BLaER1 (cell line): ENCODE results near the gene AGL.
"Not testable (repeated sequence)": the region's sequence is repeated elsewhere in the genome, so short reads cannot be mapped to it uniquely, and the experiment has no call there.

Experiments
- H3K27ac ChIP-seq: shearing (Covaris generic); formaldehyde crosslinking; 2 replicates; pipeline ENCODE4 v1.8.1; 2022
- H3K27me3 ChIP-seq: shearing (Covaris generic); formaldehyde crosslinking; 2 replicates; pipeline ENCODE4 v1.8.1; 2022
- H3K36me3 ChIP-seq: shearing (Covaris generic); formaldehyde crosslinking; 2 replicates; pipeline ENCODE4 v1.8.1; 2022
- H3K4me1 ChIP-seq: shearing (Covaris generic); formaldehyde crosslinking; 2 replicates; pipeline ENCODE4 v1.8.1; 2022
- H3K4me2 ChIP-seq: shearing (Covaris generic); formaldehyde crosslinking; 2 replicates; pipeline ENCODE4 v1.8.1; 2022
- H3K4me3 ChIP-seq: shearing (Covaris generic); formaldehyde crosslinking; 2 replicates; pipeline ENCODE4 v1.8.1; 2022
- H3K9ac ChIP-seq: shearing (Covaris generic); formaldehyde crosslinking; 2 replicates; pipeline ENCODE4 v1.8.1; 2022
- H3K9me3 ChIP-seq: shearing (Covaris generic); formaldehyde crosslinking; 2 replicates; pipeline ENCODE4 v1.8.1; 2022
- H4K20me1 ChIP-seq: shearing (Covaris generic); formaldehyde crosslinking; 2 replicates; pipeline ENCODE4 v1.8.1; 2022
- Cebpa-rat ChIP-seq: shearing (Covaris generic); IDR thresholded peaks from 2 replicates; pipeline ENCODE4 v1.8.1; 2022

Gene AGL

GRCh38 chr1:99820546-99820945, 29.6 kb upstream of the AGL start:
- Histone ChIP-seq H3K36me3 (no peaks in the 10 kb centered on the region), H3K9me3 (peaks cover 6% of the 10 kb centered on the region; the same call in 1 of the 2 replicates), H3K4me1 (peaks cover 9% of the 10 kb centered on the region; the same call in 1 of the 2 replicates), H3K27me3 (no peaks in the 10 kb centered on the region), H3K4me2 (no peak overlapping the region), H3K9ac (no peak overlapping the region), H4K20me1 (no peaks in the 10 kb centered on the region), H3K4me3 (no peak overlapping the region), H3K27ac (no peak overlapping the region)
- no peak for TF ChIP-seq Cebpa-rat

DNA sequence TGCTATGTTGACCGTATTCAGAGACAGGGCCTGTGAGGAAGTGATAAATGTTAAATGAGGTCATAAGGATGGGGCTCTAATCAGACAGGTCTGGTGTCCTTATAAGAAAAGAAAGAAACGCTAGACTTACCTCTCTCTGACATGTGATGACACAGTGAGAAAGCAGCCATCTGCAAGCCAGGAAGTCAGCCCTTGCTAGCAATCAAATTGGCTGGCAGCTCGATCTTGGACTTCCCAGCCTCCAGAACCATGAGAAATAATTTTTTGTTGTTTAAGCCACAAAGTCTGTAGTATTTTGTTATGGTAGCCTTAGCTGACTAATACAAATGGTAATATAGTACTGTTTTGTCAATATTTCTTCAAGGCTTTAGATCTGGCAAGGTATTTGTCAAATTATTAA, 25.1 kb upstream of the AGL start:
- H4K20me1 ChIP-seq = no peaks in the 10 kb centered on the region
- TF ChIP-seq Cebpa-rat = no peak
- no peak overlapping the region for H3K4me2 ChIP-seq
- H3K27ac ChIP-seq = no peak overlapping the region
- H3K36me3 ChIP-seq = no peaks in the 10 kb centered on the region
- no peak overlapping the region for H3K4me3 ChIP-seq
- H3K9ac ChIP-seq = no peak overlapping the region
- H3K27me3 ChIP-seq = no peaks in the 10 kb centered on the region
- peaks cover 7% of the 10 kb centered on the region; the same call in 1 of the 2 replicates for H3K9me3 ChIP-seq
- H3K4me1 ChIP-seq = peaks cover 9% of the 10 kb centered on the region; the same call in 1 of the 2 replicates

DNA sequence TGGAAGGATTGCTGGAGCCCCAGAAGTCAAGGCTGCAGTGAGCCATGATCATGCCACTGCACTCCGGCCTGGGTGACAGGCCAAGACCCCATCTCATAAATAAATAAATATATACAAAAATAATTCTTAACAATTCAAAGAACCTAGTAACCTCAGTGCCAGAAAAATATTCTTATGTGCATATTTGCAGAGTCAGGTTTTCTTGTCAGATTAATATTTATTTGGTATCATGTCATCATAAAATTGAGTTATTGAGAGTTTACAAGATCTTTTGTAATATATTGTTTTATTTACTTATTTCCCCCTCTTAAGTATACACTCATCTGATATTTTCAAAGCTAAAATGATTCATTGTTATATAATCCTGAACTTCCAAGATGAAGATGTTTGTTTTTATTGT, 24.5 kb upstream of the AGL start:
- no peak for TF ChIP-seq Cebpa-rat
- Histone ChIP-seq H3K4me1 (peaks cover 6% of the 10 kb centered on the region; the same call in 1 of the 2 replicates), H3K9me3 (peaks cover 7% of the 10 kb centered on the region; the same call in 1 of the 2 replicates), H4K20me1 (no peaks in the 10 kb centered on the region), H3K27me3 (no peaks in the 10 kb centered on the region), H3K4me2 (no peak overlapping the region), H3K36me3 (no peaks in the 10 kb centered on the region), H3K9ac (no peak overlapping the region), H3K27ac (no peak overlapping the region), H3K4me3 (no peak overlapping the region)

DNA sequence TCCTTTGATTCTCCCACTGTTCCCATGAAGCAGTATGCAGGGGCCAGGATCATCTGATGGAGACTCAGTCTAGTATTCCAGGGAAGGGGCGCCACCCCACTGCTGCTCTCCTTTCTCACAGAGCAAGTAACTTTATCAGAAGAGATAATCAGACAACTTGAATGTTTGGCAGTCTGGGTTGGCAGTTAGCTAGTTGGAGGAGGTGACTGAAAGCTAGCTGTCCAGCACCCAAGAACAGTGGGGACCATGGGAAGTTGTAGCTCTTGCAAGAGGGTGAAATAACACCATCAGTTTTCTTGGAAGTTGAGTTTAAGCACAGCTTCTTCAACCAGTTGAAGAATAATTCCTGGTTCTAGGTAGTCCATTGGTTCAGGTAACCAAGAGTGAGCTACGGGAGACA, 22.2 kb upstream of the AGL start:
- Histone ChIP-seq H3K4me2 (no peak overlapping the region), H3K4me1 (peaks cover 6% of the 10 kb centered on the region), H3K4me3 (no peak overlapping the region), H3K27me3 (no peaks in the 10 kb centered on the region), H3K9me3 (peaks cover 16% of the 10 kb centered on the region), H3K36me3 (no peaks in the 10 kb centered on the region), H4K20me1 (no peaks in the 10 kb centered on the region), H3K27ac (no peak overlapping the region), H3K9ac (no peak overlapping the region)
- TF ChIP-seq Cebpa-rat = no peak

DNA sequence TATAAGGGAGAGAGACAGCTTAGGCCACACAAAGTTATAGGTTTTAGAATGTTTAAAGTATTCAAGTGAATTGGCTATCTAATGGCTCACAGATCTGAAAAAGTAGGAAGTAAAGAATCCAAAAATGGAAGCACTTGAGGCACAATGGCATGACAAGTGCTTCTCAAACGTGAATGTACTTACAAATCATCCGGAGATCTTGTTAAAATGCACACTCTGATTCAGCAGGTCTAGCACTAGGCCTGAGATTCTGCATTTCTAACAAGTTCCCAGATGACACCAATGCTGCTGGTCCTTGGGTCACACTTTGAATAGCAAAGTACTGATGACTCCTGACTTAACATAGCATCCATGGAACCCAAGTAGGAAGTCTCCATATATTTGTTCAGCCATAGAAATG, 20.9 kb upstream of the AGL start:
- Histone ChIP-seq H3K27ac (no peak overlapping the region), H3K27me3 (no peaks in the 10 kb centered on the region), H3K4me1 (peaks cover 6% of the 10 kb centered on the region), H3K9ac (no peak overlapping the region), H3K36me3 (no peaks in the 10 kb centered on the region), H3K9me3 (peaks cover 16% of the 10 kb centered on the region), H3K4me3 (no peak overlapping the region), H3K4me2 (no peak overlapping the region), H4K20me1 (no peaks in the 10 kb centered on the region)
- no peak for TF ChIP-seq Cebpa-rat

DNA sequence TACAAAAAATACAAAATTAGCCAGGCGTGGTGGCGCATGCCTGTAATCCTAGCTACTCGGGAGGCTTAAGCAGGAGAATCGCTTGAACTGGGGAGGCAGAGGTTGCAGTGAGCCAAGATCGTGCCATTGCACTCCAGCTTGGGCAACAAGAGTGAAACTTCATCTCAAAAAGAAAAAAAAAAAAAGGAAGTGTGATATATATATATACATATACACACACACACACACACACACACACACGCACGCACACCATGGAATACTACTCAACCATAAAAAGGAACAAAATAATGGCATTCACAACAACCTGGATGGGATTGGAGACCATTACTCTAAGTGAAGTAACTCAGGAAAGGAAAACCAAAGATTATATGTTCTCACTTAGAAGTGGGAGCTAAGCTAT, 16.2 kb upstream of the AGL start:
- not testable (repeated sequence) for H3K27me3 ChIP-seq, H4K20me1 ChIP-seq, H3K4me1 ChIP-seq, H3K4me2 ChIP-seq, H3K4me3 ChIP-seq, H3K9me3 ChIP-seq, H3K9ac ChIP-seq, H3K36me3 ChIP-seq, H3K27ac ChIP-seq

GRCh38 chr1:99836171-99837103, 13.7 kb upstream of the AGL start:
- H3K4me2 ChIP-seq, H3K27ac ChIP-seq, H3K36me3 ChIP-seq, H4K20me1 ChIP-seq, H3K4me3 ChIP-seq, H3K9ac ChIP-seq, H3K4me1 ChIP-seq, H3K27me3 ChIP-seq: not testable (repeated sequence)
- peaks cover 17% of the 10 kb centered on the region for H3K9me3 ChIP-seq

DNA sequence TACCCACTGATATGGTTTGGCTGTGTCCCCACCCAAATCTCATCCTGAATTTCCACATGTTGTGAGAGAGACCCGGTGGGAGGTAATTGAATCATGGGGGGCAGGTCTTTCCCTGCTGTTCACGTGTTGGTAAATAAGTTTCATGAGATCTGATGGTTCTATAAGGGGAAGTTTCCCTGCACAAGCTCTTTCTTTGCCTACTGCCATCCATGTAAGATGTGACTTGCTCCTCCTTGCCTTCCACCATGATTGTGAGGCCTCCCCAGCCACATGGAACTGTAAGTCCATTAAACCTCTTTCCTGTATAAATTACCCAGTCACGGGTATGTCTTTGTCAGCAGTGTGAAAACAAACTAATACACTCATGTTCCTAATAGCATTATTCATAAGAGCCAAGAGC, 9.8 kb upstream of the AGL start:
- H3K36me3 ChIP-seq, H3K4me1 ChIP-seq, H3K4me3 ChIP-seq, H3K9me3 ChIP-seq, H3K27ac ChIP-seq, H3K4me2 ChIP-seq, H3K9ac ChIP-seq, H4K20me1 ChIP-seq, H3K27me3 ChIP-seq: not testable (repeated sequence)

- TF ChIP-seq Cebpa-rat = no peak
- Histone ChIP-seq H3K4me3 (no peak overlapping the region), H3K36me3 (no peaks in the 10 kb centered on the region), H3K4me1 (no peaks in the 10 kb centered on the region), H3K27me3 (no peaks in the 10 kb centered on the region), H3K9ac (no peak overlapping the region), H3K4me2 (no peak overlapping the region), H3K9me3 (peaks cover 9% of the 10 kb centered on the region), H3K27ac (no peak overlapping the region), H4K20me1 (no peaks in the 10 kb centered on the region)
Observed at GRCh38 chr1:99843760-99844159, 6.4 kb upstream of the AGL start.

DNA sequence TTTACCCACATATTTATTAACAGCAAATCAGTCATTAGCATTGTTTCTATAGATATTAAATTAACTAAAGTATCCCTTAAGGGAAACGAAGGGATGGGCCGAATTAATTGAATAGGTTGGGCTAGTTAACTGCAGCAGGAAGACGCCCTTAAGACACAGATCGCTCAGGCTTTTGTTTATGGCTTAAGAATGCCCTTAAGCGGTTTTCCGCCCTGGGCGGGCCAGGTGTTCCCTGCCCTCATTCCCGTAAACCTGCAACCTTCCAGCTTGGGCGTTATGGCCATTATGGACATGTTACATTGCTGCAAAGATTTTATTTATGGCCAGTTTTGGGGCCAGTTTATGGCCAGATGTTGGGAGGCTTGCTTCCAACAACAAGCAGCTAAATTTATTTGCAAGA, 5.0 kb upstream of the AGL start:
- not testable (repeated sequence) for H4K20me1 ChIP-seq, H3K4me1 ChIP-seq, H3K4me3 ChIP-seq, H3K9ac ChIP-seq, H3K27ac ChIP-seq, H3K27me3 ChIP-seq, H3K36me3 ChIP-seq, H3K4me2 ChIP-seq, H3K9me3 ChIP-seq

DNA sequence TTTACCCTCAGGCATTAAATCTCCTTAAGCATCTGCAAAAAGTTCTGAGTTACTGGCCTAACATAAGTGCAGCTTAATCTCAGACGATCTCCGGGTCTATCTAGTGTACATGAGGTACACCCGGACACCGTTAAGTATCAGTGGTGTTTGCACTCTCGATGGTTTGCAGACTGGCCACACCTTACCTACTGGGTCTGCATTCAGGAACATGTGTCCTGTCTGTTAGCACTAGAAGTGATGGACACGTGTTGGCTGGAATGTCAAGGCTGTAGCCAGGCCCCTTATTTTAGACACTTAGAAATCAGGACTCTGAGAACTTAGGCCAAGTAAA, 783 bp upstream of the AGL start:
- Histone ChIP-seq H3K9ac (peak overlapping the region; percentile 79), H3K27ac (peak overlapping the region; percentile 81), H3K9me3 (no peaks in the 10 kb centered on the region), H3K4me1 (peaks cover 13% of the 10 kb centered on the region), H4K20me1 (no peaks in the 10 kb centered on the region), H3K27me3 (peaks cover 8% of the 10 kb centered on the region; the same call in 1 of the 2 replicates), H3K4me2 (peak overlapping the region; percentile 85), H3K36me3 (0 out of 2 replicates have a peak, but pooled peaks cover 5% of the 10 kb centered on the region), H3K4me3 (peak overlapping the region; percentile 78)
- no peak for TF ChIP-seq Cebpa-rat
